SH-SY5Y (cell line): ENCODE data around the gene AGXT.

Source experiments
- GATA2 ChIP-seq: IDR thresholded peaks from 2 replicates; pipeline ENCODE4 v1.6.1; 2011; ENCODE audit warnings: mild to moderate bottlenecking, low read depth, low read length
- GATA3 ChIP-seq: IDR thresholded peaks from 2 replicates; pipeline ENCODE4 v1.6.1; 2011; ENCODE audit warnings: low read depth, mild to moderate bottlenecking, low read length, moderate library complexity

The AGXT gene

DNA sequence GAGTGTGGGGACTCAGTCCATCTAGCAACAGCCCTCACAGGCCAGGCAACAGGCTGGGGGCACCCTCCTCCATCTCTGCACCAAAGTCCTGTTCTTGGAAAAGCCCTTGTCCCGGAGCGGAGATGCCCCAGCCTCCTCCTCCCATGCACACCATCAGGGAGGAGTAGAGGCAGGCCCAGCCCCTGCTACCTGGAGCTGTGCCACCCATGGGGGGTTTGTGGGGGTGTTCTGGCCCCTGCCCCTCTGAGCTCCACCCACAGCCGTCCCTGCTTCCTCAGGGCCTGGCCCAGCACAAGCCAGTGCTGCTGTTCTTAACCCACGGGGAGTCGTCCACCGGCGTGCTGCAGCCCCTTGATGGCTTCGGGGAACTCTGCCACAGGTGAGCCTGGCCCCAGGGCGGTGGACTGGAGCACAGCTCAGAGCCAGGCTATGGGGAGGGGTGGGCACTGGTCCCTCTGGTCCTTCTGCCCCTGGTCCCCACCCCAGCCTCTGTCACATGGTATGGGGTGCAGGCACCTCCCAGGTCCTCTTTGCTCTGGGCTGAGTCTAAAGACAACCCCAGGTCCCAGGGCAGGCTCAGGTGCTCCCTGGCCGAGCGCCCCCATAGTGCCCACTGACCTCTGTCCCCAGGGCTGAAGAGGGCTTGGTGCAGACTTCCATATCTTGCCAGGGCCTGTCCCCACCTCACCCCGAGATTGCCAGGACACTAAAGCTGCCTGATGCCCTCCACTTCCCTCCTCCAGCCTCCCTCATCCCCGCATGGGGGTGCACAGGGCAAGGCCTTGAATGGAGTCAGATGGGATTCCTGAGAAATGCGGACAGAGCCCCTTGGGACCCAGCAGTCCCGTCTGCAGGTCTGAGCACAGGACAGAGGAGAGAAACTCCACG is 2.7 kb downstream of the AGXT start:
- TF ChIP-seq GATA3 (no peak), GATA2 (no peak)

DNA sequence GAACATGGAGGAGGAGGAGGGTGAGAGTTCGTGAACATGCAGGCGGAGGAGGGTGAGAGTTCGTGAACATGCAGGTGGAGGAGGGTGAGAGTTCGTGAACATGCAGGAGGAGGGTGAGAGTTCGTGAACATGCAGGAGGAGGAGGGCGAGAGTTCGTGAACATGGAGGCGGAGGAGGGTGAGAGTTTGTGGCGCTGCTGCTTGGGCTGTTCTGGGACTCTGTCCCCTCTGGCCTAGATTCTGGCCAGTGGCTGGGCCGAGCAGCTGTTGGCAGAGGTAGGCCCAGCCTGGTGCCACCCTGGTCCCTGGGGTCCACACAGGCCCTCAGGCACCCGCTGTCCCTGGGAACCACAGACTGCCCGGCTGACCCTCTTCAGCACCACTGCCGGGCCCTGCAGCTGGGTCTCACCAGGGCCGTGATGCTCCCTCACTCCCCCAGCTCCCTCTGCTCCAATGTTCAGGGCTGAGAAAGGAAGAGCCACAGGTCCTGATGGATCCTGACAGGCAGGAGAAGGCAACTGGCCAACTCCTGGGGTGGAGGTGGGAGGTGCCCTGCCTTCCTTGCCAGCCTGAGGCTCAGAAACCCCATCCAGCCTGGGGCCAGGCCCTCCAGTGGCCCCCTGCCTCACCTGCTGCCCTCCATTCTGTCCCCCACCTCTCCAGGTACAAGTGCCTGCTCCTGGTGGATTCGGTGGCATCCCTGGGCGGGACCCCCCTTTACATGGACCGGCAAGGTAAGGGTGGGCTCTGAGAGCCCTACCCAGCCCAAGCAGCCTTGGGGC is 3.9 kb downstream of the AGXT start:
- no peak for TF ChIP-seq GATA2
- no peak for TF ChIP-seq GATA3

GRCh38 chr2:240873098-240873788 is 4.6 kb downstream of the AGXT start:
- TF ChIP-seq GATA3: no peak
- no peak for TF ChIP-seq GATA2

DNA sequence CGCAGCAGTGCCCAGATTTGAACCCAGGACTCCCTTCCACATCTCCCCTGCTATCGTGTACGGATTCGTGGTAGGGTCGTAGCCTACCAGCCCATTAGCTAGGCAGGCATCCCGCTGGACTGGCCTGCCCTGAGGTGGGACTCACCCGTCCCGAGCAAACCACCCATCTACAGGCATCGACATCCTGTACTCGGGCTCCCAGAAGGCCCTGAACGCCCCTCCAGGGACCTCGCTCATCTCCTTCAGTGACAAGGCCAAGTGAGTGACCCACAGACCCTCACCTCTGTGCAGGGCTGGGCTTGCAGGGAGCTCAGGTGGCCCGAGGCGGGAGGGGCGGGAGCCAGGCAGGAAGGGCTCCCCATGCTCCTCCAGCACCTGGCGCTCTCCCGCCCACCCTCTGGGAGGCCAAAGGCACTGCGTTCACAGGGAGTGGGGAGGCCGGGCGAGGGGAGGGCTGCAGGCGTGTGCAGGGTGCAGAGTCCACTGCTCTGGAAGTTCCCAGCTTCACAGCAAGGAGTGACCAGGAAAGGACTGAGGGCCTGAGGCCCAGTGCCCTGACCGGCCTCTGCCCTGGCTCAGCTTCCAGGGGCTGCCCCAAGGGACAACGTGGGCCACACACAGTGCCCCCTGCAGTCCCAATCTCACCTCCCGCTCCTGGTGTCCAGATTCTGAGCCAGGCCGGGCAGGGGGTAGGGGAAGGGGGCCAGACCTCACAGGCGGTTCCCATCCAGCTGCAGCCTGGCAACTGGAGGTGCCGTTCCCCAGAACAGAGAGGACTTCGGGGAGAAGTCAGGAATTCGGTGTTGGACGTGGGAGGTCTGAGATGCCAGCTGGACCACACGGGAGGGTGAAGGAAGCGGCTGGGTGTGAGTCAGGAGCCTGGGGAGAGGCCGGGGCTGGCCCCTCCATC is 5.4 kb downstream of the AGXT start:
- TF ChIP-seq GATA3 (no peak), GATA2 (no peak)

GRCh38 chr2:240874715-240875227 is 6.1 kb downstream of the AGXT start:
- no peak for TF ChIP-seq GATA2

DNA sequence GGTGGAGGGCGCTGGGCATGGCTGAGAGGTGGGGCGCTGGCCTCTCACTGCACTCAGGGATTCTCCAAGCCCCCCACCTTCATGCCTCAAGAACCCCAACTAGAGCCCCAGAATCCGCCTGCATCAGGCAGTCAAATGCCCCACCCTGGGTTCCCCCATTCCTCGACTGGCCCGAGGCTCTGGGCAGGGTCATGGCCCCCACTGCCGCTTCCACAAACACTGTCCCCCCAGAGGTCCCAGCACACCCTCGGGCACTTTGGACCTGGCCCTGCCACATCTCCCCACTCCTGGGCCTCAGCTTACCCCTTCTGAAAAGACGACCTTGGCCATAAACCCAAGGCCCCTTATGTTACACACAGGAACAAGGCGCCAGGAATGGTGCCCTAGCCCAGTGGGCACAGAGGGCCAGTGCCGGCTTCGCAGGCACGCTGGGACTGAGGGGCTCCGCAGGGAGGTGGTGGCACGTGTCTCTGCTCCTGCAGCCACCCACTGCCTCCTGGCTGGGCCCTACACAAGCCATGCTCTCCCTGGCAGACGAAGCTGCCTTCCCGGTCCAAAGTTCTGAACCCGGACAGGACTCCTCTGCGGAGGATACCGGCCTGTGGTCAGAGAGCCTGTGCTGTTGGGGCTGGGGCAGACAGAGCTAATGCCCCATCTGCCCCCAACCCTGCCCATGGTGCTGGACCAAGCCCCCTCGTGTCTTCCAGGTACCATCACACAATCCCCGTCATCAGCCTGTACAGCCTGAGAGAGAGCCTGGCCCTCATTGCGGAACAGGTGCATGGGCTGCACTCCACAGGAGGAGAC is 6.8 kb downstream of the AGXT start:
- TF ChIP-seq GATA3: no peak

DNA sequence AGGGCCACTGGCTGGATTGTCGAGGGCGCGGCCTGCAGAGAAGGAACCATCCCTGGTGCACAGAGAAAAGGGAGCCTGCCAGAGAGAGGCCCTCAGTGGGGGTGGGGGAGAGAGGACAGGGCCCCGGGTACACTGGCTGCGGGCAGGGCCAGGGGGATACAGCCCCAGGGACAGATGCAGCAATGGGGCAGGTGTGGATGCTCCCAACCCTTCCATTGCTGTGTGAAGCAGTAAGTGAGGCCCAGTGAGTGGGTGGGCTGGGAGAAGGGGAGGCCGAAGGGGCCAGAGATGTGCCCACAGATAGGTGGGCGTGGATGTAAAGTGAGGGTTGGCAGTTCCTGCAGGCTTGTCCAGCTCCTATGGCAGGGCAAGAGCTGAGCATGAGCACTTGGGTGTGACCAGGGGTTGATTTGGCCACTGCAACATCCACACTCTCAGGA is 7.4 kb downstream of the AGXT start:
- TF ChIP-seq GATA2 (no peak), GATA3 (no peak)

GRCh38 chr2:240876475-240877251 is 8.0 kb downstream of the AGXT start:
- TF ChIP-seq GATA2: no peak
- TF ChIP-seq GATA3: no peak

GRCh38 chr2:240877460-240878340 is 9.1 kb downstream of the AGXT start:
- TF ChIP-seq GATA2 (no peak), GATA3 (no peak)

DNA sequence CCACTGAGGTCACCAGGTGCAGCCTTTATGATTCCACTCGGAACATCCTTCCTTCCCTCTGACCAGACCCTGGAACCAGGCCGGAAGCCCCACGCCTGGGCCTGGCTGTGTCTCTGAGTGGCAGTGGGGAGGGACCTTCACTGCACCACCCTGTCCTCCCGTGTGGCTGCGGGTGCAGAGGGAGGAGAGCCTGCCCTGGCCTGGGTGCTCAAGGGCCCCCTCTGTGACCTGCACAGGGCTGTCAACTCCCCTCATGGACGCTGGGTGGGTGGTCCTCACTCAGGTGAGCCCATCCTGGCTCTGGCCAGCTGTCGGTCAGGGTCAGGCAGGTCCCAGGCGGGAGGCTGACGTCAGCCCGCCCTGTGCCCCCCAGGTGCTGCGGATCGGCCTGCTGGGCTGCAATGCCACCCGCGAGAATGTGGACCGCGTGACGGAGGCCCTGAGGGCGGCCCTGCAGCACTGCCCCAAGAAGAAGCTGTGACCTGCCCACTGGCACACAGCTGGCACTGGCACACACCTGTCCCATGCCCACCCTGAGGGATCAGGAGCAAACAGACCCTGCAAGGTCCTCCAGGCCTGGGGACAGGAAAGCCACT is 9.8 kb downstream of the AGXT start:
- TF ChIP-seq GATA2: no peak
- no peak for TF ChIP-seq GATA3

GRCh38 chr2:240879105-240879504 is 10.5 kb downstream of the AGXT start:
- no peak for TF ChIP-seq GATA3
- no peak for TF ChIP-seq GATA2
